ENCODE measurements around the gene RARB.

RARB gene

DNA sequence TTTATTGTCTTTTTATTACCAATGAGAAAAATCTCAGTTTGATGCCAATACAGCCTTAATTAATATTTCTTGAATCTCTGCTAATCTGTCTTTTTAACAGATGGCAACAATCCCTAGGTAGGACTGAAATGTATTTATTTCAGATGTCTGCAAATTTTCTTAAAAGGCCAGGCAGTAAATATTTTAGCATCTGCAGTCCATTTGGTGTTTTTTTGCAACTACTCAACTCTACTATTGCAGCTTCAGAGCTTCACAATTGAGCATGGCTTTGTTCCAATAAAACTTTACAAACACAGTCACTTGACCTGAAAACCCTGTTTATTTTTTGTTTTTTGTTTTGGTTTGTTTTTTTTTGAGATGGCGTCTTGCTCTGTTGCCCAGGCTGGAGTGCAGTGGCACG lies 82.7 kb downstream of the RARB start:
- DNase-seq: no peak

DNA sequence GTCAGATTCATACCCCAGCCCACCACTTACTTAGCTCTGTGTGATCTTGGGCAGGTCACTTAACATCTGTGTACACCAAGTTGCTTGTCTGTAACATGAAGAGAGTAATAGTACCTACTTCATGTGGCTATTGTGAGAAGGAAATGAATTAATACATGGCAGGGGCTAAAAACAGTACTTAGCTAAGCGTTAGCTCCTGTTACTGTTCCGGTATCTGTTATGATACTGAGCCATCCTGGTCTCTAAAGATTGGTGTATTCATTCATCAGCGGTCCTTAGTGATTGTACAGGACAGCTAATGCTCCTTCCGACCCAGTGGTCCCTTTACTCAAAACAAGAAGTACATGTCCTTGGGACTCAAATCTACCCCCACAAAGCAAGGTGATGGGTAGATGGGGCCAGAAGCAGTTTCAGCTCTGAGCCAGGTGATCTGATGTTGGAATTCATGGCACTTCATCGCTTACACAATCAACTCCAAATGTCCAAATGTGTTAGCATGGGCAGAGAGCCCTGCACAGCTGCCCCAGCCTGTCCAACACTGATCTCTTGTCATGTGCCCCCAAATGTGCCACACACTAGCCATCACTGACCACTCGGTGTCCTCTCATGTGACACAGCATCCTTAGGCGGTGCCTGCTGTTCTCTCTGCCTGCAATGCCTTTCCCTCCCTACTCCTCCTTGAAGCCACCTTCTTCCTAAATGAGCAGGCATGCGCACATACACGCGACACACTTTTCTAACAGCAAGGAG lies 84.1 kb downstream of the RARB start:
- no peak for DNase-seq

DNA sequence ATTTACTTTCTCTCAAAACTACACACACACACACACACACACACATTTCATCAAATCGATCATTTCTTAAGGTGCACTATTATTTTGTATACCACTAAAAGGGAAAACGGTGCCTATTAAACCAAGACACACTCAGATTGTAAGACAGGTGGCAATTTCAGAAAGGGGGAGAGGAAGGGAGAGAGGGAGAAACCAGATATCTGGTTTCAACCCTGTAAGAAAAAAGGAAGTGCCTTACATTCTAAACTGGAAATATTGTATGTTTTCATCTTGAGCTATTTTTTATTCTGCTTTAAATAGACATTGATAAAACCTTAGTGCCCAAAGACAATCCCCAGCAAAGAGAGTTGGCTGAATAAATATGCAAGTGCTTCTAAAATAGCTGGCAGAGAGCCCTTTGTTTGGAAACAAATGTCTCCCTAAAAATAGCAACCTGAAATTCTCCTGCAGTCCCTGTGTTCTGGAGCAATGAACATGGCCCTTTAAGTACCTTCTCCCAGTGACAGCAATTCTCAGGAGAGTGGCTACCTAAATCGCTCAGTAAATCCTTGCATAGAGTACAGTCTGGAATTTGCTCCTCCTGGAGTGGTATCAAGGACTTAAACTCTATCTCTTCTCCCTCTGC lies 85.7 kb downstream of the RARB start:
- no peak for DNase-seq

DNA sequence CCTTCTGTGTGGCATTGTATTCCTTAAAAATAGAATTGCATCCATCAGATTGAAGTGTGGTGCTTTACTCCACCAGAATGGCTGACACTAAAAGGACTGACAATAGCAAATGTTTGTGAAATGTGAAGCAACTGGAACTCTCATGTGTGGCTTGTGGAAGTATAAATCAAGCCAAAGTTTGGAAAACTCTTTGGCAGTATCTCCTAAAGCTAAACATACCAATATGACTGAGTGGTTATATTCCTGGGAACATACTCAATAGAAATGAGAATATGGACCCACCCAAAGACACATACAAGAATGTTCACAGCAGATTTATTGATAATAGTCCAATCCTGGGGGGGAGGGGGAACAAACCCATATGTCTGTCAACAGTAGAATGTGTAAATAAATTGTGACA lies 87.1 kb downstream of the RARB start:
- DNase-seq: no peak

DNA sequence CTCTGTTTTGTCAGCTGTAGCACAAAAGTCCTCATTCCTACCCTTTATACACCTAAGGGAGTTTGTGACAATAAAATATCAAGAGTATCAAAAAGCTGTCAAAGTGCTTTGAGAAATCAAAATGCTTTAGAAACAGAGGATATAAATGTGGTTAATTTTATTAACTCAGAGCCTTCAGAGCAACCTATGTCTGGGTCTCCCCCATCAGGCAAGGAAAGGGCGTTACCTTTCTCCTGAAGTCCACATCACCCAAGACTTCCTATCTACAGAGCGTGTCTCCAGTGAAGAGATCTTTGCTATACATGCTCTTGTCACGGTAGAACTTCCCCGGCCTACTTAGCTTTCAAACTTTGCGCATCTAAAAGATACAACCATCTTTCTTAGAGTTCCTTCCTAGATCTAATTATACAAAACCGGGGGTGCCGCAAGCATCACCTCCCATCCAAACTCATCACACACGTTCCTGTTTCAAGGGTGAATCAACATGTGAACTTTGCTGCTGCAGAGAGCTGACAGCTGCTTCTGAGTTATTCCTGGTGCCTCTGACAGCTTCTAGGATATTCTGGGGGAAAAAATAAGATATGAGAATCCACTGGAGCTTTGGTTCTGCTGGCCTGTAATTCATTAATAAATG lies 93.0 kb downstream of the RARB start:
- no peak for DNase-seq

DNA sequence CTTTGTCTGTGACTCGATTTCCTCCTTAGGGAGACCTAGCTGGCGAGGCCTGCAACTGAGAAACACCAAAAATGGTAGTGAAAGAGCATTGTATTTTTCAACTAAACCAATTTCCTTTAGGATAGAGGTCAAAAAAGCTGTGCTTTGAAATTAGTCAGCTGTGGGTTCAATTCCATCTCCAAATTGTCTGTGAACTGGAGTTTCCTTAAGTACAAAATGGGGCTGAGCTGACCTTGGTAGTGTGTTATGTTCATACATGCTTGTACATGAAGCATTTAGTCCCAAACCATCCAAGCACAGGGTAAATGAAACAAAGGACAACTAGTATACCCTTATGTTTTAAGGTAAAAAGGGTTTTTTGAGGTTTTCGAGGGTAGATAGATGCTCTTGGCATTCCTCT lies 99.3 kb downstream of the RARB start:
- DNase-seq: no peak

DNA sequence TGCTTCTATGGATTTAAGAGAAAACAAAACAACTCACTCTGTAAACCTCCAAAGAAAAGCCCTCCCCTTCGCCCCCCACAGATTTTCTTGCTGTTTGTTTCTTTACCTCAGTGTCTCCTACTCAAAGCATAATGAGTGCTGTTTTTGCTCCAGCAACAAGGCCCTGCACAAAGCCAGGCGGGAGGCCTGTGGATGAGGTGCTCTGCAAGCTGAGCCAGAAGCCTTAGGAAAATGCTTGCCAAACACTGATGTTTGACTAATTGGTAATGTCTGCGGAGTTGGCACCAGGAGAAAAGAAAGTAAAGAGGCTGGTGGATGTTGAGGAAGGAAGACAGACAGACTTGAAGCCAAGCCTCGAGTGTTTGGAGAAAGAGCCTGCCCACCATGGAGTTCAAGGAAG lies 99.7 kb downstream of the RARB start:
- DNase-seq: no peak

DNA sequence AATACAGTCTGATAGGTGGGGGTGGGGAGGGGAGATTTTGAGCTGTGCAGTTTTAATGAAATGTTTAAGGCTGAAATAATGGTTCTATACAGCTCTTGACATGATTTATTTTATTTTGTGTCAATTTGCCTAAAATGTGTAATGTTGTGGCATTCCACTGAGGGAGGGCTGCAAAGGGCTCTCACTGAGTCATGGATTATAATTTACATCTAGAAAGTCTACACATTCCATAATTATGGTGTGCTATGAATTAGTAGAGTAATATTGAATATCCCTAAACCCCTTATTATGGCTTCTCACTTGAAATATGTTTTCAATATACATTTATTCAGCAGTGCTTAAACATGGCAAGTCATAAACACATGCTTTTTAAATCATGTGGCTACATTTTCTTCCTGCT lies 103.9 kb downstream of the RARB start:
- DNase-seq: no peak

DNA sequence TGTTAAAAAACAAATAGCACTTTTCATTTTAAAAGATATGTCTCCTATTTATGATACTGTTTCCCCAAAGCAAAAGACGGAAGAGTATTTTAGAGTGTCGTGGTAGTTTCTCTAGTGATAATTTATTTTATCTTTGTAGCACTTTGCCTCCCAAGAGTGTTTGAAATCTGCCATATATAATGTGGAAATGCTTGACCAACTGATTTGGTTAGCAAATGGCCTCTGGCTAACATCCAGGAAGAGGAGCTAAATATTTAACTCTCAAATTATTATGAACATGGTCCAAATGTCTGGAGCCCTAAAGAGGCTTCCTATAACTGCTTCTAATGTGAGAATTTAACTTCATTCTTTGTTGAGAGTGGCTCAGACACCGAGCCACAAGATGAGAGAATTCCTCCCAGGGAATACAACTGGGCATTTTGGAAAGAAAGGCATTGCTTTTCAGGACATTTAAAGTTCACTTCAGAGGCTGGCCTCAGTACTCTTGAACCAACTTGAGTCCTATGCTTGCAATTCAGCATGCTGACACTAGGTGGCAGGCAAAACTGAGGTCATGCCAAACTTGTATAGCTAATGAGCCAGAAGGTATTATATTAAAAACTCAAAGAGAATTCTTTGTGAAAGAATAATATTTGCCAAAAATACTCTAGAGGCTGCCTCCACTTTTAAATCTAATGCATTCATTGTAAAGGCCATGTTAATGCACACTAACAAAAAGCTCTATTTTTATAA lies 104.5 kb downstream of the RARB start:
- DNase-seq: peak; percentile 59

DNA sequence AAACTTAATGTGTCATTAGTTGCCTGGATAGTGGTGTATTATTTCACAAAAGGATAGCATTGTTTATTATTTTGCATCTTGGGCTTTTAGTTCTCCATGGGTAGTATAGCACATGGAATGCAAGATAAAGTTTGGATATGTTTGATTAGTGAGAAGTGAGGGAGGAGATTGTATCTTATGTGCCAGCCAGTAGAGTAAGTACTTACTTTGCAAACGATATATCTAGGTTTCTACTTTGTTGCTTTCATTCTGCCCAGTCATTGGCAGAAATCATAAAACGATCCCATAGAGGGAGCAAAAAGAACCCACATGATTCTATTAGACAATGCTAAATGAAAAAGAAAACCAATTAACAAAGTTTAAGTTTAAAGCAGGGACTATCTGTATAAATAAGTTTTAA lies 105.3 kb downstream of the RARB start:
- no peak for DNase-seq

DNA sequence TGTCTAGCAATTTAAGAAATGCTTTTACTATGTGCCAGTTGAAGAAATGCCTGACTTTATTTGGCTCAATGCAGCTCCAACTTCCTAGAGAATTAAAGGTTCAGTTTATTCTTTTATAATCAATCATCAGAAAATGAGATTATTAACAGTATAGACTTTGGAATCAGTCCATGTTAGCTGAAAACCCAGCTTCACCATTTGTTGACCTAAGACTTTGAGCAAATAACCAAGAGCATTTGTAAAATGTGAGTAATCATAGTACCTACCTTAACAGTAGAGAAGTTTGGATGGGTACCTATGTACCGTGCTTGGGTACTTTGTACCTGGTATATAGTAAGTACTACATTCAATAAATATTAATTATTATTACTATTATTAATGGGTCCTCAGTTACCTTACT lies 105.9 kb downstream of the RARB start:
- DNase-seq: no peak

DNA sequence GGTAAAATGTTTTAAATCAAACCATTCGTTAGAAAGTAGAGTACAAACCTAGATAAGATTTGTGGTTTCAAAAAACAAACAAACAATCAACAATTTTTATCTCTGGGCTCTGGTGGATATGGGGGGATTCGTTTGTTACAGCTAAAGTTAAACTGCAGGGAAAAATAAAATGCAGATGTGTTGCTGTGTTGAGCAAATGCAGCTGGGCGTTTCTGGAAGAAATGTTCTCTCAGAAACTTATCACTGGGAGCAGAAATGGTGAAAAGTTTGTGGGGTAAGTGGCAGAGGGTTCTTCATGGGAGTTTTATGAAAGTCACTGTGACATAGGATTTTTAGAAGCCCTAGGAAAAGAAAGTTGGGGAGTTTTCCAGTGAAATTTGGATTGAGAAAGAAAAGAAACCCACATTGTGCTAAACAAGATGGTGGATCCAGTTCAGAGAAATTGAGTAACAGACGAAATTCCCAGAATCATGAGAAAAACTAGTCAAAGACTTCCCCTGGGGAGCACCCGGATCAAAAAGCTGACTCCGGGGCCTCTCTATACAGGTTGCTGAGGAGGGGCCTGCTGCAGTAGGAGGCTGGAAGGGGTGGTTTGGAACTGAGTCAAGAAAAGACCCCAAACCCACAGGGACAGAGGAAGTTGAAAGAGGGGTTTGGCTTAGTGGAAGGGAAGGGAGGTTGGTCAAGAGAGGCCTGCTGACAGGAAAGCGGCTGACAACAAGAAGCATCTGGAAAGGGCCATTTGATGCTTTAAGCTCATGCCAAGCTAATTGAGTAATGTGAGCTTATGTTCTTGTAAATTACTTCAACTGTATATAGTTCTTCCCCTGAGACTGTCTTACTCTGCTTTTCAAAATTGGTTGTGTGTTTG lies 108.7 kb downstream of the RARB start:
- DNase-seq: peak; percentile 20

DNA sequence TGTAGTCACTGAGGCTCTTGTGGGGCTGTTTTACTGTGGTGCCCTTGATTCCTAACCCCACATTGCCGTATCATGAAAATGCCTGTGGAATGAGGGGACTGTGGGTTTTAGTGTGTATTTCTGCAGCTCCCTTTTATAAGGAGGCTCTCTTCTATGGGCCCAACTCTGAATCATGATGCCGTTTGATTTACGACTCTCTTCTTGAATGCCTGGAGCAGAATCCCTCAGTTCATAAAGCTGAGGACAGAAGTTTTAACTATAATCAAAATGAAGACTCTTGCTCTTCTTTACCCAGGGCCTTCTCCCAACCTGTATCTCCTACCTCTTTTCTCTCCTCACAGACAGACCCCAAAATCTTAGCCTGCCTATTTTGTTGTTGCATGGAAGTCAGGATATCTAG lies 109.5 kb downstream of the RARB start:
- no peak for DNase-seq

DNA sequence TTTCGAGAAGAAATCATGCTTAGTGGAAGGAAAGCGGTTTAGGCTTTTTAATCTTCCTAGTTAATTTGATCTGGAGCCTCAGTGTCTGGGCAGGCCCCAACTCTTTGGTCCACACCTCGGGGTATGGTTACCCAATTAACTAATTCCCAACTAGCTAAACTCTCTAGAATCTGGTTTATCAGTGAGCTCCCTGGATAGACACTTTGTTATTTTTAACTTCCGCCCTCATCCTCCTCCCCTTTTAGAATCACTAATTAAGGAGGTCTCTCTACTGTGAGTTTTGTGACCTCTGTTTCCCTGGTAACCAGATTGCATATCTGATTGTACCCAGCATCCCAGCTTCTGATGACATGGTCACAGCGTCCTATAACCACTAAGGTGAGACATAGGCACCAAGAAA lies 112.2 kb downstream of the RARB start:
- DNase-seq: no peak

DNA sequence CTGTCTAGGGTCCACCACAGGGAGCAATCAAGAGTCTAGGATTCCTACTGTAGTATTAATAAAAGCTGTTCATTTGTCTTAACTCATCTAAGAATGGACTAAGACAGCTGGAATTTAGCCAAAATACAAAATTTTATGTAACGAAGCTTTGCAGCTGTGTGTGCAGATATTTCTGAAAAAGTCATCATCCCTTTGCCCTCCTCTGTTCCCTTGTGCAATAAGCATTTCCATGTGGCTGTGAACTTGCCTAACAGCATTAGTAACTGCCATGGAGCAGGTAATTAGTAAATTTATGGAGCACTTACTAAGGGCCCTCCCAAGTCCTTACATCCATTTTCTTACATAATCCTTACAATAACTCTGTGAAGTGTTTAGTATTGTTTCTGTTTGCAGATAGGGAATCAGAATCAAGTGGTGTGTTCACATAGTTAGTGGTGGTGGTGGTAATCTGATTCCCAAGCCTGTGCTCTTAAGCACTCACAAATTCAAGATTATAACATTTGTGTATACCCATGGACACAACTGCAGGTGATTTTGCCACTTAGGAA lies 114.5 kb downstream of the RARB start:
- no peak for DNase-seq

DNA sequence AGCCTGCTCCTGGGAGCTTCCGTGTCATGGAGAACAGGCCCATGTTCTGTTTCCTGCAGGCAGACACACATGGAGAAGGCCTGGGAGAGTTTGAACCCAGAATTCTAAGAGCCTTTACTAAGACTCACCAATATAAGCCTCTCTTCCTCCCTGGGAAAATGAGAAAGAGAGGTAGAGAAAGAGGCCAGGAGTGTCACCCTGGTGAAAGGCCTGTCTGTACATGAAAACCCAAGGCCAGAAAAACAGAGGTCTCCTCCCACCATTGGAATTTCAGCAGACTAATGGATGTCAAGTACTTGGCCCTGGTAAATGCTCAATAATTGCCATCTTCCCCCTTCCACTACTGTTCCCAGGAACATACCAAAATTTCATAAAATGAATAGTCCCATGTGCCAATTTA lies 119.0 kb downstream of the RARB start:
- DNase-seq: no peak

DNA sequence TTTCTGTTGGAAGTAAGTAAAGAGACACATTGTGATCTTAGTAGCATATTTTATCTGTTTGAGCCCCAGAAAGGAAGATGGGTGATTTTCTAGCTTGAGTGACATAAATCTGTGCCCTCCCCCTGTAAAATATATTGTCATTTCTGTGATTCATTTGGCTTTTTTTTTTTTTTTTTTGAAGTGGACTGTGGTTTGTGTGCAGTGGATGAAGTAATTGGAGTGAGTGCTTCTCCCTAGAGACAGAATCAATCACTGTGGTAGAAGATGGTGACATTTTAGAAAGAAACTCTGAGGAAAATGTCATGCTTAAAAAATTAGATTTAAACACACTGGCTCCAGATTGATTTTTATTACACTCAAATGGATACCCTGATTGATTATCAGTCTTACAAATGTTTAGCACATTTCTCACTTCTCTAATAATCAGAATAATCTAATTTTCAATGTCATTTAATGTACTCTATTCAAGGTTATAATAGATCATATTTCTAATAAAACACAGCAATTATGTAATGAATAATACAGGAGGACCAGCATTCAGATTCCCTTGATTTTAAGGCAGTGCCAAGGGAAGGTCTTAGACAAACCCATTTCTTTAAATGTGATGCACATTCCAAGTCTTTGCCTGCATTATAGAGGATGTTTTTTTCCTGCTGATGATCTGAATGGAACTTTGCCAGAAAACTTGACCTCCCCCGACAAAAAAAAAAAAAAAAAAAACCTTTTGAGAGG lies 120.0 kb downstream of the RARB start:
- no peak for DNase-seq

DNA sequence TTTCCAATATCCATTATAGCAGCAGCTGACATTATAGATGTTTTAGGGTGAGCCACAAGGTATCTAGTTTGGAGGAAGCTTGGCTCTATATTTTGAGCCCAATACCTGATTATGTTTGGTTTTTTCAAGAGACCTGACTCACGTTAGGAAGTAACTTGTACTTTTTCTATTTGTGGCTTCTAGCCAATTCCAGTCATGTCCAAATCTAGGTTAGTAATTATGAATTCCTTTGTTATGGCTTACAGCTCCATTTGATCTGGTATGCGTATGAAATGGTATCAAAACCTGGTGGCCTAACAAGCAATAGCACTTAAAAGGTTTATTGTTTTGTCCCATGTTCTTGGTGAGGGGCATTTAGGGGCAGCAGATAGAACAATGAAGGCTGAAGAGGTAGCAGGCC lies 120.8 kb downstream of the RARB start:
- no peak for DNase-seq

DNA sequence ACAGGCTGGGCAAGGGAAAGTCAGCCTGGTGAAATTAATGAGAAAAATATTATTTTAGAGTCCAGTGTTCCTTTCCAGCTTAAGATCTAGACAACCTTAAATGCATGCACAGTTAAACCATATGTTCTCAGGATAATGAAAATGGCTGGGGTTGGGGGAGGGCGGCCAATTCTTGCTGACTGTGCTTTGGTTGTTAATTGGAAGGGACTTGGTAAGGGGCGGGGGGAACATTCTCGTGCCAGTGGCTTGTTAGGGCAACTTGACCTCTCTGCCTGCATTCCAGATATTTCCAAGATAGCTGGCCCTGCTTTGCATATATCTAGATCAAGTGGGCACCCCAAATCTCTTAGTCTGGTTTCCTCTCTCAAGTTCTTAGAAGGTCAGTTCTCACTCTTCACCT lies 124.2 kb downstream of the RARB start:
- DNase-seq: no peak

DNA sequence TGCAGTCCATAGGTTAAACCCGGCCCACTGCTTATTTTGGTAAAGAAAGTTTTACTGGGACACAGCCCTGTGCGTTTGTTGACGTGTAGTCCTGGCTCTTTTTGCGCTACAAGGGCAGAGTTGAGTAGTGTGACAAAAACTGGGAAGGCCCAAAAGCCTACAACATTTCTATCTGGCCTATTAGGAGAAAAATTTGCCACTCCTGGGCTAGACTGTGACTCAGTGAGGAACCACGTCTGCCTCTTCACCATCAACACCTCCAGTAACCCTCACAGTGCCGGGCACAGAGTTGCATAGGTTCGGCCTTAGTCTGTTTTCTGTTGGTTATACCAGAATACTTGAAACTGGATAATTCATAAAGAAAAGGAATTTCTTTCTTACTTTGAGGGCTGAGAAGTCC lies 126.3 kb downstream of the RARB start:
- DNase-seq: no peak

DNA sequence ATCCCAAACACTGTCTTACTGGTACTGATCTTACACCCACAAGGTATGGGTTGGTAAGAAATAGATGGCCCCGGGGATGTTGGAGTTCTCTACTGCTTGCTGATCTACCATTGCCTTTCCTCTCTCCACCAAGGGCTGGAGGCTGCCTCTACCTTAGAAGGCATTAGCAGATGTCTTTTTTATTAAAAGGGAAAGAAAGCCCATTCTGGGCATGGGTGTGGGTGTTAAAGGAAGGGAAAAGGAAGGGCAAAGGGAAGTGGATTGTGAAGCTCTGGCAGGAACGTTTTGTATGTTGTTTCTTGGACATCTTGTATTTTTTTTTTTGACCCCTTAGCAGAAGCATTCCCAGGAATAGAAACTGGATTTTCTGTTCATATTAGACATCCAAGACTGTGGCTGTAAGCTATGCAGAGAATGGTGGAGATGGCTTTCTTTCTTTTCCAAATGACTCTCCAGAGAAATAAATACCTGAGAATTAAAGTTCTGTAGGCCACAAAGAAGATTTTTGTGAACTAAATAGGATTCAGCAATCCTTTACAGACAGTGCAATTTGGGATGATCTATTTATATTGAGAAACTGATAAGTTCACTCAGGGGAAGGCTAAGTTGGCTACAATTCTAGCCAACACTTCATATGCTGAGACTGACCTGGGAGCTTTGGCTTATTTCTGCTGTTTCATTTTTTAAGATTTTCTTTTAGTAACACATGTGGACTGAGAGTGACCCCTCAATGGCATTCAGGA lies 127.8 kb downstream of the RARB start:
- DNase-seq: no peak
